Transverse colon (tissue), 4 donors: ENCODE measurements around the gene PRDX2. TPM values are rescaled to one million over a fixed set of nuclear protein-coding genes. Genes with fewer than 3 reads are reported as not detected.

Experiments
- DNase-seq: peaks from one replicate; pipeline ENCODE4 v3.0.0-alpha.2; 2019
- H3K27ac ChIP-seq, 4 donors: fragments of 200-600 bp; sonication (generic); 2 replicates each; pipeline ENCODE4 v1.5.1; 2016 to 2018; ENCODE audit warnings: inconsistent platforms in 4 of 4
- H3K27me3 ChIP-seq: fragments of 200-600 bp; sonication (generic); 2 replicates; pipeline ENCODE4 v1.5.1; 2017; ENCODE audit warnings: inconsistent platforms
- H3K36me3 ChIP-seq, 4 donors: fragments of 200-600 bp; sonication (generic); 2 replicates each; pipeline ENCODE4 v1.5.1; 2017 to 2019; ENCODE audit warnings: inconsistent platforms in 4 of 4
- H3K4me1 ChIP-seq, 4 donors: fragments of 200-600 bp; sonication (generic); 2 replicates each; pipeline ENCODE4 v1.5.1; 2017 to 2020; ENCODE audit warnings: inconsistent platforms in 4 of 4
- H3K4me3 ChIP-seq, 4 donors: fragments of 200-600 bp; sonication (generic); 1 replicate in 1 of 4; 2 replicates in 3 of 4; pipeline versions ENCODE4 v1.5.1 to v1.6.1; 2017 to 2019; ENCODE audit warnings: inconsistent platforms in 4 of 4
- H3K9me3 ChIP-seq, 2 donors: fragments of 200-600 bp; sonication (generic); 2 replicates each; pipeline ENCODE4 v1.5.1; 2017 to 2019; ENCODE audit warnings: inconsistent platforms in 2 of 2
- EP300 ChIP-seq: sonication (generic); formaldehyde crosslinking; IDR thresholded peaks from one replicate; pipeline ENCODE4 v1.6.1; 2017; ENCODE audit warnings: antibody characterized with exemption, low read depth
- POLR2A ChIP-seq: fragments of 450-650 bp; IDR thresholded peaks from one replicate; pipeline ENCODE4 v1.6.1; 2016; ENCODE audit warnings: antibody characterized with exemption, mild to moderate bottlenecking, moderate library complexity
- POLR2AphosphoS5 ChIP-seq, 3 donors: sonication (generic); formaldehyde crosslinking; IDR thresholded peaks; one replicate each; pipeline ENCODE4 v1.6.1; 2016; ENCODE audit warnings: antibody characterized with exemption in 3 of 3
- WGBS, 2 donors: methylation state at CpG; one replicate each; pipeline ENCODE4 v1.1.5; 2018; ENCODE audit warnings: low coverage in 1 of 2; 5-methylcytosine and 5-hydroxymethylcytosine counted together
- in situ Hi-C, 4 donors: fragments of 200-750 bp; cut with MboI; loops; one replicate each; pipeline versions ENCODE4 v1.15.0 to v1.15.1; 2017; ENCODE audit warnings: low sequenced_read_pairs in 3 of 4, low pct_ligation_motif_present in 1 of 4, low pct_unique_long_range_greater_than_20kb in 1 of 4
- intact Hi-C: fragments of 100-400 bp; cut with DNase I; formaldehyde crosslinking; loops from one replicate; pipeline ENCODE4 v1.15.1; 2023; ENCODE audit warnings: low total_unique reads
- total RNA-seq, 4 donors: library from RNA; depleted of rRNA; stranded (reverse); fragments of >200 nt; gene quantifications; one replicate each; pipeline ENCODE4 v1.1.0, GENCODE V29; 2016
- TF ChIP-seq, protein P1 (sequence below), 5 experiments: fragments of 200-600 bp in 3 of 5; fragments of 450-650 bp in 2 of 5; sonication (generic) in 3 of 5; IDR thresholded peaks; 1 replicate in 2 of 5; 2 replicates in 3 of 5; pipeline ENCODE4 v1.5.1; 2016 to 2017; ENCODE audit warnings: antibody characterized with exemption in 5 of 5, inconsistent platforms in 3 of 5, mild to moderate bottlenecking in 2 of 5, moderate library complexity in 1 of 5

The PRDX2 gene
- total RNA-seq, 4 donors from 2014 or later: 172 to 357 (median 198) TPM

DNA sequence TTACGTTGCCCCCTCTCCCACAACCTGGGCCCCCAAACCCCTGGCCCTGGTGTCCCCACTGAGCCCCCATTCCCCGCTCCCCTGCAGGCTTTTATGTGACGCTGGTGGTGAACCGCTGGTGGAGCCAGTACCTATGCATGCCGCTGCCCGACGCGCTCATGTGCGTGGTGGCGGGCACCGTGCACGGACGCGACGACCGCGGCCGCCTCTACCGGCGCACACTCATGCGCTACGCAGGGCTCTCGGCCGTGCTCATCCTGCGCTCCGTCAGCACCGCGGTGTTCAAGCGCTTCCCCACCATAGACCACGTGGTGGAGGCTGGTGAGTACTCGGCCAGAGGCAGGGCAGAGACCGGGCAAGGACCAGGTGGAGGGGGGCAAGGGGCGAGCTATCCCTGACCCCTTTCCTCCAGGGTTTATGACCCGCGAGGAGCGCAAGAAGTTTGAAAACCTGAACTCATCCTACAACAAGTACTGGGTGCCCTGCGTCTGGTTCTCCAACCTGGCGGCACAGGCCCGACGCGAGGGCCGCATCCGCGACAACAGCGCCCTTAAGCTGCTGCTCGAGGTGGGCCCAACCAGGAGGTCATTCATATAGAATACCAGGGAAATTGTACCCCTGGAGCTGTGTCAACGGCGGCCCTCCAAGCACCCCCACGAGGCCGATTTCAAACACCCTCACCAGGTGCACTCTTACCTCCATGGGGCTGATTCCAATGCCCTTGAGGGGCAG is 47.0 kb downstream of the PRDX2 start:
- TF ChIP-seq, protein P1, sequence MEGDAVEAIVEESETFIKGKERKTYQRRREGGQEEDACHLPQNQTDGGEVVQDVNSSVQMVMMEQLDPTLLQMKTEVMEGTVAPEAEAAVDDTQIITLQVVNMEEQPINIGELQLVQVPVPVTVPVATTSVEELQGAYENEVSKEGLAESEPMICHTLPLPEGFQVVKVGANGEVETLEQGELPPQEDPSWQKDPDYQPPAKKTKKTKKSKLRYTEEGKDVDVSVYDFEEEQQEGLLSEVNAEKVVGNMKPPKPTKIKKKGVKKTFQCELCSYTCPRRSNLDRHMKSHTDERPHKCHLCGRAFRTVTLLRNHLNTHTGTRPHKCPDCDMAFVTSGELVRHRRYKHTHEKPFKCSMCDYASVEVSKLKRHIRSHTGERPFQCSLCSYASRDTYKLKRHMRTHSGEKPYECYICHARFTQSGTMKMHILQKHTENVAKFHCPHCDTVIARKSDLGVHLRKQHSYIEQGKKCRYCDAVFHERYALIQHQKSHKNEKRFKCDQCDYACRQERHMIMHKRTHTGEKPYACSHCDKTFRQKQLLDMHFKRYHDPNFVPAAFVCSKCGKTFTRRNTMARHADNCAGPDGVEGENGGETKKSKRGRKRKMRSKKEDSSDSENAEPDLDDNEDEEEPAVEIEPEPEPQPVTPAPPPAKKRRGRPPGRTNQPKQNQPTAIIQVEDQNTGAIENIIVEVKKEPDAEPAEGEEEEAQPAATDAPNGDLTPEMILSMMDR (IDR thresholded peaks at IDR 0.05): no peak
- no peak for TF ChIP-seq POLR2AphosphoS5 (IDR thresholded peaks at IDR 0.05)
- TF ChIP-seq POLR2A: no peak
- no peak for TF ChIP-seq EP300
- H3K27me3 ChIP-seq: peaks cover 19% of the 10 kb centered on the region
- H3K27ac ChIP-seq: no peak overlapping the region
- in situ Hi-C loops: loop anchor here in 1 of 4 donors (10.0 kb wide), 1 partner anchor 90 kb away; no protein-coding TSS in a partner anchor
- no peaks in the 10 kb centered on the region for H3K36me3 ChIP-seq
- intact Hi-C loops: no loop called here
- H3K4me3 ChIP-seq: no peak overlapping the region
- WGBS, 2 donors: 83% methylated on average over 49 of the region's 50 CpGs; no CpG with 5 or more reads in 1 of the 2 donors
- no peak for DNase-seq
- H3K4me1 ChIP-seq: peaks cover 8 to 16% (median 12%) of the 10 kb centered on the region in 4 donors
- H3K9me3 ChIP-seq: no peaks in the 10 kb centered on the region

DNA sequence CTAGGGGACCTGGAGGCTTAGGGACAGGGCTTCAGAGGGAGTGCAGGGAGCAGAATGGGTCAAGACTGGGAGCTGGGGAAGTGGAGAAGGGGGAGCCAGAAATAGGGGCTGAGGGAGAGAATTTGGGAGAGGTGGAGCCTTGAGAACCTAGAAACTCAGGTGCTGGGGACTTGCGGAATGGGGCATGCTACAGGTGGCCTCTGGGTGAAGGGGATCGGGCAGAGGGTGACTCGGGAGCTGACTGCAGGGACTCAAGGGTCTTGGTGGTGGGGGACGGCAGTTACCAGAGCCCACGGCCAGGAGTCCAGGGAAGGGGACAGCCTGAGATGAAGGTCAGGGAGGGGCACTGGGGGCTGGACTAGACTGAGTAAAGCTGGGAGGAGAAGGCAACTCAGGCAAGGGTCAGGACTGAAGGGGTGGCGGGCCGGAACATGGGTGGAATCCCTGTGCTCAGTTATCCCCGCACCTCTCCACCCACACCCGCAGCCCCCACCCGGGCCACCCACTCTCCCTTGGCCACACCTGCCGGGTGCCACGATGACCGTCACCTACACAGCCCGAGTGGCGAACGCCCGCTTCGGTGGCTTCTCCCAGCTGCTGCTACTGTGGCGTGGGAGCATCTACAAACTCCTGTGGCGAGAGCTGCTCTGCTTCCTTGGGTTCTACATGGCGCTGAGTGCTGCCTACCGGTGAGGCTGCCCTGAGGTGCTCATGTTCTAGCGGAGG is 49.4 kb downstream of the PRDX2 start:
- Histone ChIP-seq H3K27ac (peak overlapping the region; percentile 10 to 60 (median 41)), H3K9me3 (no peaks in the 10 kb centered on the region), H3K36me3 (peaks cover 0 to 7% (median 4%) of the 10 kb centered on the region in 4 donors), H3K27me3 (peaks cover 19% of the 10 kb centered on the region), H3K4me3 (peak overlapping the region in 3 of 4 donors; percentile 8 to 37 (median 18)), H3K4me1 (peaks cover under 1 to 8% (median 3%) of the 10 kb centered on the region in 4 donors)
- 61 to 80% methylated on average over 1 to 22 of the region's 23 CpGs for WGBS, 2 donors
- in situ Hi-C loops (loop anchor here in 1 of 4 donors (10.0 kb wide), 1 partner anchor 93 kb away; no protein-coding TSS in a partner anchor), intact Hi-C loops (no loop called here)
- TF ChIP-seq POLR2A (no peak), EP300 (no peak)
- TF ChIP-seq, protein P1 (IDR thresholded peaks at IDR 0.05): no peak
- DNase-seq: no peak

DNA sequence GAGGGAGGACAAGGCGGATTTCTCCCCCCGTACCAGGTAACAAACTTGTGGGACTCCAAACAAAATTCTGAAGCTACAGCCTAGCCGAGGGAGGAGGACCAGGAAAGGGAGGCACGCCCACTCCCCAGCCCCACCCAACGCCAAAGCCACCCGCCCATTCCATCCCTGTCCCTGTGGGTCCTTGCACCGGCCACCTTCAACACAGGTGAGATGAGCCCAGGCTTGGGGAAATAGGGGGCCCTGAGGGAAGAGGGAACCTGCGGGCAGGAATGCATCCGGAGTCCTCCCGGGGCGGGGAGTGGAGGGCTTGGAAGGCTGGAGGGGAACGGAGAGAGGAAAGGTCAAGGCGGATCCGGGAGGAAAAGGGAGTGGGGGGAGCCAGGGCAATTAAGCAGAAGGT is 50.0 kb downstream of the PRDX2 start, which contains the start of gene BEST2:
BEST2 (plus strand) TSS at position 157 of the 400 bp plus-strand sequence. CDS start 802 bp downstream, outside the sequence.
- intact Hi-C loops (no loop called here), in situ Hi-C loops (loop anchor here in 1 of 4 donors (10.0 kb wide), 1 partner anchor 93 kb away; no protein-coding TSS in a partner anchor)
- WGBS, 2 donors: 26 to 36% methylated on average over 6 to 14 of the region's 14 CpGs
- peaks cover 0 to 13% (median 7%) of the 10 kb centered on the region in 4 donors for H3K36me3 ChIP-seq
- peaks cover 19% of the 10 kb centered on the region for H3K27me3 ChIP-seq
- peak within 1 kb of the TSS; percentile 38 to 60 (median 46) for H3K27ac ChIP-seq
- H3K4me3 ChIP-seq: peak within 1 kb of the TSS in 3 of 4 donors; percentile 8 to 37 (median 18)
- H3K4me1 ChIP-seq: peaks cover 0 to 5% (median 0%) of the 10 kb centered on the region in 4 donors
- TF ChIP-seq EP300 (no peak), POLR2AphosphoS5 (IDR thresholded peaks at IDR 0.05) (peak in 2 of 3 donors; percentile 5 to 29), POLR2A (peak; percentile 34)
- DNase-seq: peak; percentile 37
- no peaks in the 10 kb centered on the region for H3K9me3 ChIP-seq

DNA sequence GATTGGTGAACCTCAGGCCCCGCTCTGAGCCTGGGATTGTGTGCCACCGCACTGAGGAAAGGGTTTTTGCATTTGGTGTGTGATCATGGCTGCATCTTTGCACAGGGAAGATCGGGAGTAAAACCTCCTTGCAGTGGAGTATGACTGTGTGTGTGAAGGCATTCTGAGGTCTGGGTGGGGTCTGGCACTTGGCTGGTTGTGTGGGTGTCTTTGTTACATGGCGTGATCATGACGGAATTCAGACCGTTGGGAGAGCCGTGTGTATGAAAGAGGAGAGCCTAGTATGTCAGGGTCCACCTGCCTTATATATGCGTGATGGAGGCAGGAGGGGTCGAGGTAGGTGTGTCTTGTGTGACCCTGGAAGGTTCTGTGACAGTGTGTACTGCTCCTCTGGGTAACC is 50.7 kb downstream of the PRDX2 start:
- H3K4me1 ChIP-seq: peaks cover 0 to 5% (median 0%) of the 10 kb centered on the region in 4 donors
- in situ Hi-C loops: loop anchor here in 1 of 4 donors (10.0 kb wide), 1 partner anchor 94 kb away; no protein-coding TSS in a partner anchor
- TF ChIP-seq, protein P1 (IDR thresholded peaks at IDR 0.05): no peak
- no peak for TF ChIP-seq POLR2AphosphoS5 (IDR thresholded peaks at IDR 0.05)
- no peak for TF ChIP-seq POLR2A
- no peak for TF ChIP-seq EP300
- WGBS, 2 donors: 47 to 57% methylated on average over 7 to 9 of the region's 9 CpGs
- no peak for DNase-seq
- peaks cover 19% of the 10 kb centered on the region for H3K27me3 ChIP-seq
- H3K27ac ChIP-seq: peak overlapping the region; percentile 38 to 52 (median 46)
- intact Hi-C loops: no loop called here
- no peak overlapping the region for H3K4me3 ChIP-seq
- H3K9me3 ChIP-seq: no peaks in the 10 kb centered on the region
- peaks cover 0 to 13% (median 7%) of the 10 kb centered on the region in 4 donors for H3K36me3 ChIP-seq
